Effector memory CD8-positive, alpha-beta T cell (primary cell): ENCODE data around the gene RNH1.
A peak's percentile ranks its signal among the peaks of the same experiment; 100 is the strongest.

ENCODE experiments used
- ATAC-seq: fragments of 150-1000 bp; cut with Tn5 transposase; replicated peaks from 2 replicates; pipeline ENCODE4 v1.10.0; 2021; ENCODE audit warnings: mild to moderate bottlenecking, moderate library complexity
- DNase-seq, 3 experiments: peaks; one replicate each; pipeline ENCODE4 v3.0.0; 2021
- H3K27ac Mint-ChIP-seq, 2 donors: one replicate each; pipeline ENCODE4 v1.8.0; 2022; ENCODE audit warnings: mild to moderate bottlenecking in 2 of 2, mixed read lengths in 2 of 2, moderate library complexity in 2 of 2
- H3K27me3 Mint-ChIP-seq, 2 donors: one replicate each; pipeline ENCODE4 v1.8.0; 2022; ENCODE audit warnings: mixed read lengths in 2 of 2
- H3K36me3 Mint-ChIP-seq: one replicate; pipeline ENCODE4 v1.8.0; 2022; ENCODE audit warnings: mild to moderate bottlenecking, moderate library complexity, mixed read lengths; ENCODE audit not compliant: insufficient read depth
- H3K4me1 Mint-ChIP-seq, 2 donors: one replicate each; pipeline ENCODE4 v1.8.0; 2022; ENCODE audit warnings: low read depth in 2 of 2, mixed read lengths in 2 of 2
- H3K4me3 Mint-ChIP-seq, 2 donors: one replicate each; pipeline ENCODE4 v1.8.0; 2022; ENCODE audit warnings: mild to moderate bottlenecking in 2 of 2, mixed read lengths in 2 of 2, moderate library complexity in 2 of 2
- H3K9me3 Mint-ChIP-seq, 2 donors: one replicate each; pipeline ENCODE4 v1.8.0; 2022; ENCODE audit warnings: mixed read lengths in 2 of 2

The RNH1 gene

DNA sequence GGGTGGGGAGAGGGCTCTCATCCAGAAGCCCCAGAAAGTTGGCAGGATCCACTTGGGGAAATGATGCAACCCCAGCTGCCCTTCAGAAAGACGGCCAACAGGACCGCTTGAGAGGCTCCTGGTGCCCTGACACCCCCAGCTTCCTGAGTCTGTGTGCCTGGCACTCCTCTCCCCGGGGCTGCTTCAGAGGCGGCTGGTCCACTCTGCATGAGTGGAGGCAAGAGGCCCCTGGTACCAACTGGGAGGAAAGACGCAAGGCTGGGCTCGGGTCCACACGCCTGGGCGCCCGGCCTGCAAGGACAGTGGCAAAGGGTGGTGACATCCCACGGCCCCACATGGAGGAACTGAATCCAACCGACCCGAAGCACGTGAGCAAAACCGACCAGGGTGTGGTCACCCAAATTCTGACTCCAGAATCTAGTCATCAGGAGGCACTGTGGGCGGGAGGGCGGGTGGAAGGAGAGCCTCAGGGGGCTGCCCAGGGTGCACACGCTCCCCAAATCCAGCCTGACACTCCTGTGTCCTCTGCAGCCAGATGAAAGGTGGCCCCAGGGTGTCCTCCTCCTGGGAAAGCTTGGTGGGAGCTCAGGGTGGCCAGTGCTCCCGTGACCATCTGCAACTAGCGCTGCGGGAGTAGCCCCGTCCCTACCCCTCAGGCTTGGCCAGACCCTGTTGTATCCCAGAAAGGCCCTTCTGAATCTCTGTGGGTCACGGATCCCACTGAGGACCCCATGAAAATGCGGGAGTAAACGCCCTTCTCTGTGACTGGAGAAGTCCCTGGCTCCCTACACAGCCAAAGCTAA lies 3.7 kb downstream of the RNH1 start:
- Mint-ChIP-seq H3K4me3 (peak overlapping the region in 1 of 2 donors; percentile 43), H3K36me3 (peaks cover 56% of the 10 kb centered on the region), H3K27me3 (no peaks in the 10 kb centered on the region), H3K27ac (peak overlapping the region; percentile 69 to 72), H3K4me1 (peaks cover 10 to 11% of the 10 kb centered on the region in 2 donors), H3K9me3 (no peaks in the 10 kb centered on the region)
- no peak for ATAC-seq
- DNase-seq = no peak

DNA sequence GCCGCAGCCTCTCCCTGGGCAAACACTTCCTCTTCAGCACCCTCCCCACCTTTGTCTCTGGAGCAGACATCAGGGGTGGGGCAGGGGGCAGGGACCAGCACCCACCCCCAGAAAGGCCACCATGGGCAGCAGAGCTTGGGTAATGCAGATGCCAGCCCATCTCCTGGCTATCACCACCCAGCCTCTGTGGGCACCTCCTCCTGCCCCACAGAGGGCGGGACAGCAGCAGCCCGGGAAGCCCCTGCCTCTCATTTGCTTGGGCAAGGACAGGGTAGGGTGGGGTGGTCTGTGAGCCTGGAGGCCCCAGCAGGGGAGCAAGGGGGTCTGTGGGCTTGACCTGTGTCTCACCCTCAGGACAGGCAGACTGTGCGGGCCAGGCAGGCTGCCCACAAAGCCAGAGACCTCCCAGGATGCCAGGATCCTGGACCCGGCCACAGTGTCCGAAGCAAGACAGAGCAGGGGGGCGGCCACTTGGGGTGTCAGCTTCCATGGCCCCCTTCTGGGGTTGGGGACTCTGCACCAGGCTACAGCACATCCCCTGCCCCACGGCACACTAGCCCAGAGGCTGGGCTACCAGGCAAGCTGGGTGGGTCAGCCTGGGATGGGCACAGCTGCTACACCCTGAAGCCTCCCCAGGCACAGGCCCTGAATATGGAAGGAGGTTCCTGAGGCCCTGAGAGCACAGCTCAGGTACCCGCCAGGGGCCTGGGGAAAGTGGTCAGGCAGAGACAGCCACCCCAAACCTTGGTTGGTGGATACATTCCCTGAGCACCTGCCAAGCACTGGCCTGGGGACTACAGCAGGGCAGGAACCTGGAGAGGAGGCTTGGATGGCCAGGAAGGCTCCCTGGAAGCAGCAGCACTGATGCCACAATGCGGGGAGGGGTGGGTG lies 4.5 kb downstream of the RNH1 start:
- DNase-seq = no peak
- H3K4me3 Mint-ChIP-seq = no peak overlapping the region
- peaks cover 11 to 13% of the 10 kb centered on the region in 2 donors for H3K4me1 Mint-ChIP-seq
- peak overlapping the region; percentile 15 to 69 for H3K27ac Mint-ChIP-seq
- H3K27me3 Mint-ChIP-seq = no peaks in the 10 kb centered on the region
- ATAC-seq = no peak
- peaks cover 53% of the 10 kb centered on the region for H3K36me3 Mint-ChIP-seq
- H3K9me3 Mint-ChIP-seq = no peaks in the 10 kb centered on the region

DNA sequence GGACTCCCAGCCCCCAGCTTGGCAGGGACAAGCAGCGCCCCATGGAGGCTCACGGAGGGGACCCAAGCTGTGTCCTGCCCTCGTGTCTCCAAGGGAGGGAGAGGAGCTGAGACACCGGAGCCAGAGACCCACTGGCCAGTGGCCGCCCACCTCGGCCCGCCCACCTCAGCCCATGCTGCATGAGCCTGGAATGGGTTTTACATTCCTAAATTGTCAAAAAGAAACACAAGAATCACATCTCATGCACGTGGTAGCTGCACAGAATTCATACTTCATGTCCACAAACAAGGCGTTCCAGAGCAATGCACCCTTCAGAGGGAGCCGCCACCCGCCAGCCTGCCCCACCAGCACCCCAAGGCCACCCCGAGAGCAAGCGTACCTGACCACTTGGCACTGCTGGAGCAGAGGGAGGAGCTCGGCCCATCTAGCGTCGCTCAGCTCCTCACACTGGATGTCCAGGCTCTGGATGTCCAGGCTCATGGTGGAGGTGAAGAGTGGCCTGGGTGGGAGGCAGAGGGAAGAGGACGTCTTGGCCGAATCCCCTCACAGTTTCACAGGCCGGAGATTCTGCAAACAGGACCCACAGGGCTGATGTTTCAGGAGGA lies 5.3 kb downstream of the RNH1 start:
- DNase-seq (no peak), ATAC-seq (no peak)
- H3K4me3 Mint-ChIP-seq = no peak overlapping the region
- no peaks in the 10 kb centered on the region for H3K27me3 Mint-ChIP-seq
- peak overlapping the region; percentile 69 for H3K27ac Mint-ChIP-seq
- H3K36me3 Mint-ChIP-seq = peaks cover 53% of the 10 kb centered on the region
- peaks cover 11 to 17% of the 10 kb centered on the region in 2 donors for H3K4me1 Mint-ChIP-seq
- no peaks in the 10 kb centered on the region for H3K9me3 Mint-ChIP-seq

DNA sequence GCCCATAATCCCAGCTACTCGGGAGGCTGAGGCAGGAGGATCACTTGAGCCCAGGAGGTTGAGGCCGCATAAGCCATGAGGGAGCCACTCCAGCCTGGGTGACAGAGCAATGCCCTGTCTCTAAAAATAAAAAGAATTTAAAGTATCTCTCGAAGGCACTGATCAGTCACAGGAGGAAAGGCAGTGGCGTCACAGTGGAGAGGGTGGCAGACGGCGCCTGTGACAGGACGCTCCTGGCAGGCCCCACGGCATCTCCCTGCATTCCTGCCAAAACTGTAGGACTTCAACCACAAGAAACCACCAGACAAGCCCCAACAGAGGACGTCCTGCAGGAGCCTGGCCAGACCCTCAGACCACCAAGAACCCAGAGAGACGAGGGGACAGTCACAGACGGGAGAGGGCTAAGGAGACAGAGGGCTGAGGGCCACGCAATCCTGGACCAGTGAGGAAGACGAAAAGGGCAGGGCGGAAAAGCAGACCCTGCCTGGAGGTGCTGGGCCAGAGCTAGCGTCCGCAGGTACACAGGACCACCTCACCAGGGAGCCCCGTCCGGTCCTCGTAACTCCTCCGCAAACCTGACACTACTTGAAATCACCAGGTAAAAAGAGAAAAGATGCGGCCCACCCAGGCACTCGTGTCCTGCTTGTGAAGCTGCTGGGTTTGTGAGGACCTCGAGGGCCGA lies 5.9 kb downstream of the RNH1 start:
- Mint-ChIP-seq H3K27ac (peak overlapping the region in 1 of 2 donors; percentile 69), H3K27me3 (no peaks in the 10 kb centered on the region), H3K9me3 (no peaks in the 10 kb centered on the region), H3K4me1 (peaks cover 6 to 15% of the 10 kb centered on the region in 2 donors), H3K36me3 (peaks cover 53% of the 10 kb centered on the region), H3K4me3 (no peak overlapping the region)
- no peak for ATAC-seq
- DNase-seq = no peak

DNA sequence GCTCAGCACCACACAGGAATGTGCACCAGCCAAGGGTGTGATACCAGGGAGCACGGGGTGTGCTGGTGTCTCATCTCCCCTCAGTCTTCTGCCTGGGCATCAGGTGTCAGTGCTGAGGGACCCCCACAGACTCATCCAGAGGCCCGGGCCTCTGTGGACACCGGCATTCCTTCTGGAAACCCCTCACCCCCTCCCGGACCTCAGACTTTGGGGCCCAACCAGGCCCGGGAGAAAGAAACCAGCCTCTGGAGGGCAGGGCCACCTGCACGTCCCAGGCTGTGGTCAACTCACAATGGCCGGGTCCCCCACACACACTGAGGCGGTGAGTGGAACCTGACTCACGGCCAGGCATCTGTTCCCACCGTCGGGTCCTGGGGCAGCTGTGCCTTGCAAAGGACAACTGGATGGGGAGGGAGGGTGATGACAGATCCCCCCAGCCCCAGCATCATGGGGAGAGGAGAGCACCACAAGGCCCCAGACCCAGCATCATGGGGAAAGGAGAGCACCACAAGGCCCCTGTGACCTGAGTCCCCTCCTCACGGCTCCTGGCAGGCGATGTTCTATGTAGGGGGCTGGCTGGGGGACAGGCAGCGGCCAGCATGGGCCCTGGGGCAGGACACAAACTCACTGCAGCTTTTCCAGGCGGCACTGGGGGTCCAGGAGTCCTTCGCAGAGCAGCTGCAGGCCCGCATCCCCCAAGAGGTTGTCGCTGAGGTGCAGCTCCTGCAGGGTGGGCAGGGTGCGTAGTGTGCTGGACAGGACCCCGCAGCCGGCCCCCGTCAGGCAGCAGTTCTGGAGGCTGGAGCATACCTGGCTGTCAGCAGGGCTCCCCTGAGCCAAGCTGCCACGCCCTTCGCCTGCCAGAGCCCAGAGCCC lies 7.6 kb downstream of the RNH1 start:
- H3K27me3 Mint-ChIP-seq = no peaks in the 10 kb centered on the region
- H3K4me1 Mint-ChIP-seq = peaks cover 4 to 13% of the 10 kb centered on the region in 2 donors
- H3K27ac Mint-ChIP-seq = peak overlapping the region in 1 of 2 donors; percentile 65
- no peaks in the 10 kb centered on the region for H3K9me3 Mint-ChIP-seq
- peaks cover 50% of the 10 kb centered on the region for H3K36me3 Mint-ChIP-seq
- no peak for ATAC-seq
- H3K4me3 Mint-ChIP-seq = no peak overlapping the region
- no peak for DNase-seq

DNA sequence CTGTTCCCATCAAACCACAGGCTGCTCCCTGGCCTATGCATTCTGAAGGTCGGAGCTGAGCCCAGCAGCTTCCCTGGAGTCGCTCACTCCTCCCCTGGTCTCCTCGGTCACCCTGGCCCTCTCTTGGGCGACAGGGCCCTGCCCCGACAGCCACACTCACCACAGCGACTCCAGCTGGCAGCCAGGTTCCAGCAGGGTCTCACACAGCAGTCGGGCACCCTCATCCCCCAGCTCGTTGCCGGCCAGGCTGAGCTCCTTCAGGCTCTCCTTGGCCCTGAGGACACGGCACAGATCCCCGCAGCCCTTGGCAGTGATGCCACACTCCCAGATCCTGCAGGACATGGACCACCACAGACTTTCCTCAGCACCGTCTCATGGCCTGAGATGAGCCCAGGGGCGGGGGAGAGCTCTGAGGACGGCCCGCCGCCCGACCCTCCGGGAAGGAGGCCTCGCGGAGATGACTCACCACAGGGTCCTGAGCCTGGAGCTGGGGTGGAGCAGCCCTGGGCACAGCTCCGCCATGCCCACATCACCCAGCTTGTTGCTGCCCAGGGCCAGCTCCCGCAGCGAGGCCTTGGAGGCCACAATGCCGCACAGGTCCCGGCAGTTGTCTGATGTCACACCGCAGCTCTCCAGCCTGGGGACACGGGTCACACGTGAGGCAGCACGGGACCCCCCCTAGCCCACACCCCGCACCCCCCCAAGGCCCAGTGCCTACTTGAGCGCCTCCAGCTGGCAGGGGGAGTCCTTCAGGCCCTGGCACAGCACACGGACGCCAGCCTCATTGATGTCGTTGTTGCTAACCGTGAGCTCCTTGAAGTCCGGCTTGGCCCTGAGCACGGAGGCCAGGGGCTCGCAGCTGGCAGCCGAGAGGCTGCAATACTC lies 8.5 kb downstream of the RNH1 start:
- Mint-ChIP-seq H3K27ac (peak overlapping the region in 1 of 2 donors; percentile 82), H3K4me1 (peaks cover 4 to 11% of the 10 kb centered on the region in 2 donors), H3K27me3 (no peaks in the 10 kb centered on the region), H3K4me3 (peak overlapping the region in 1 of 2 donors; percentile 4), H3K36me3 (peaks cover 52% of the 10 kb centered on the region), H3K9me3 (no peaks in the 10 kb centered on the region)
- ATAC-seq = no peak
- no peak for DNase-seq

DNA sequence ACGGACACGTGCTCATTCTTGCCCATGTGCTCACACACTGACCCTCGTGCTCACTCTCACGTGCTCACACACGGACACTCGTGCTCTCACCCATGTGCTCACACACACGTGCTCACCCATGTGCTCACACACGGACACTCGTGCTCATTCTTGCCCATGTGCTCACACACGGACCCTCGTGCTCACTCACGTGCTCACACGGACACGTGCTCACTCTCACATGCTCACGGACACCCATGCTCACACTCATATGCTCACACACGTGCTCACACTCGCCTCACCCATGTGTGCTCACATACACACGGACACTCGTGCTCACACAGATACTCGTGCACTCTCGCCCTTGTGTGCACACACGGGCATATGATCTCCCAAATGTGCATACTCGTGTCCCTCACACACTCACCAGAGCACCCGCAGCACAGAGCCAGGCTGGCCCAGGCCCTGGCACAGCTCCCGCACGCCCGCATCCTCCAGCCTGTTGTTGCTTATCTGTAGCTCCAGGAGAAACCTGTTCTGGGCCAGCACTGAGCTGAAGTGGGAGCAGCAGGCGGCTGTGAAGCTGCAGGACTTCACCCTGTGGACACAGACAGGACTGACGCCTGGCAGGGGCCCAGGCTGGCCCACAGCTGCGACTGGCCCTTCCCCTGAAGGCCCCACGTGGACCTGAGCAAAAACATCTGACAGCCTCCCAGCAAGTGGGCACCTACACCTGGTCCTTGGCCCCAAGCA lies 9.3 kb downstream of the RNH1 start:
- Mint-ChIP-seq H3K27ac (peak overlapping the region in 1 of 2 donors; percentile 82), H3K27me3 (no peaks in the 10 kb centered on the region), H3K36me3 (peaks cover 58% of the 10 kb centered on the region), H3K4me3 (no peak overlapping the region), H3K9me3 (no peaks in the 10 kb centered on the region), H3K4me1 (peaks cover 4 to 11% of the 10 kb centered on the region in 2 donors)
- DNase-seq (no peak), ATAC-seq (no peak)

DNA sequence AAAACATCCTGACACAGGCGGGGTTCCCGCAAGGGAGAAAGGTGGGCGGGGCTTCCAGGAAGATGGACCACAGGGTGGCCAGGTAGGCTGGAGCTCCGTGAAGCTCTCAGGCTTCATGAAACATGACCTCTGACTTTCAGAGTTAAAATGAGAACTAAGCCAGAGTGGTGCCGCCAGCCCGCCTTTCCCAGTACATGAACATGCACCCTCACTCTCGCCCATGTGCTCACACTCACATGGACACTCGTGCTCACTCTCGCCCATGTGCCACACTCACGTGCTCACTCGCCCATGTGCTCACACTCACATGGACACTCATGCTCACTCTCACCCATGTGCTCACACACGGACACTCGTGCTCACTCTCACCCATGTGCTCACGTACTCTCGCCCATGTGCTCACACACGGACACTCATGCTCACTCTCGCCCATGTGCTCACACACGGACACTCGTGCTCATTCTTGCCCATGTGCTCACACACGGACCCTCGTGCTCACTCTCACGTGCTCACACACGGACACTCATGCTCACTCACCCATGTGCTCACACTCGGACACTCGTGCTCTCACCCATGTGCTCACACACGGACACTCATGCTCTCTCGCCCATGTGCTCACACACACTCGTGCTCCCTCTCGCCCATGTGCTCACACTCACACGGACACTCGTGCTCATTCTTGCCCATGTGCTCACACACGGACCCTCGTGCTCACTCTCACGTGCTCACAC lies 10.0 kb downstream of the RNH1 start:
- H3K4me3 Mint-ChIP-seq = no peak overlapping the region
- H3K27me3 Mint-ChIP-seq = no peaks in the 10 kb centered on the region
- H3K9me3 Mint-ChIP-seq = no peaks in the 10 kb centered on the region
- H3K36me3 Mint-ChIP-seq = peaks cover 56% of the 10 kb centered on the region
- peak overlapping the region in 1 of 2 donors; percentile 82 for H3K27ac Mint-ChIP-seq
- peaks cover 4 to 10% of the 10 kb centered on the region in 2 donors for H3K4me1 Mint-ChIP-seq
- ATAC-seq (no peak), DNase-seq (no peak)

DNA sequence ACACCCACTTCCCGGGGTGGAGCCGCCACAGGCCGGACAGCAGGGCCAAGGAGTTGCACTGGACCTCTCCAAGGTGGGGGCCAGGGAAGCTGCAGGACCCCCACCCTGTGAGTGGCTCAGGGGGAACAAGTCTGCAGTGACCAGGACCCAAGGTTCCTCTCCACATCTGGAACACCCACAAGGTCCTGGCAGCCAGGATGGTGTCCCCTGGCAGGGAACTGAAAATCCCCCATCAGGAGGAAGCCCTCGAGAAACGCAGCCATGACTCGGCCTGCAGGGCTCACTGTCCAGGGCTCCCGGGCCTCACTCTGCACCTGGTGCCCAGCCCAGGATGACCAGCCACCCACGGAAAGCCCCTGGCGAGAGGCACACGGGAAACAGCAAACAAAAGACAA lies 11.5 kb downstream of the RNH1 start:
- DNase-seq (no peak), ATAC-seq (no peak)
- H3K4me1 Mint-ChIP-seq = peaks cover 4 to 7% of the 10 kb centered on the region in 2 donors
- peak overlapping the region in 1 of 2 donors; percentile 30 for H3K4me3 Mint-ChIP-seq
- peak overlapping the region in 1 of 2 donors; percentile 67 for H3K27ac Mint-ChIP-seq
- H3K9me3 Mint-ChIP-seq = no peaks in the 10 kb centered on the region
- H3K36me3 Mint-ChIP-seq = peaks cover 47% of the 10 kb centered on the region
- no peaks in the 10 kb centered on the region for H3K27me3 Mint-ChIP-seq

DNA sequence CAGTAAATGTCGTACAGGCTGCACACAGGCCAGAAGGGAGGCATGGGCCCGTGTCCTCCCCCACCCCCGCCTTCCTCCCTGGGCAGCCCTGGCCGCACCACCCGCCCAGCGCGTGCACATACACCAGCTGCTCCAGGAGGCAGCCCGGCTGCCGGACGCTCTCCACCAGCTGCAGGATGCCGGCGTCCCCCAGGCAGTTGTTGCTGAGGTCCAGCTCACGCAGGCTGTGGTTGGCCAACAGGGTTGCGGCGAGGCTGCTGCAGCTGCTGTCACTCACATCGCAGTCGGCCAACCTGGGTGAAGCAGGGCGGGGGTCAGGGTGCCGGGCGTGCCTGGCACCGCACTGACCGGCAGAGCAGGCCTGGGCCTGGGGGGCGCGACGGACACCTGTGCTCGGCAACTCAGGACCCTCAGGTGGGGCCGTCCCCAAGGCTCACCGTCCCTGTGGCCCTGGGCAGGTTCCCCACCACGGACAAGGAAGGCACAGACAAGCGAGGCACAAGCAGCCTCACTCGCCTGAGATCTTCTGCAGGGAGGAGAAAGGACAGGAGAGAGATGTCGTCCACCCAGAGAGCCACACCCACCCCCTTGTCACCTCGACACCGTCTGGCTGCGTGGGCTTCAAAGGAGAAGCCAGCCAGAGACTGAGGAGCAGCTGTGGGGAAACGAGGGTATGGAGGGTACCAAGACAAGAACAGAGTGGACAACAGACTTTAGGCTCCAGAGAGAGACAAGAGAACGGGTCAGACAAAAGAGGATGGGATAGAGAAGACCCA lies 12.1 kb downstream of the RNH1 start:
- H3K36me3 Mint-ChIP-seq = peaks cover 44% of the 10 kb centered on the region
- H3K4me1 Mint-ChIP-seq = peaks cover 4 to 7% of the 10 kb centered on the region in 2 donors
- no peak overlapping the region for H3K4me3 Mint-ChIP-seq
- no peak overlapping the region for H3K27ac Mint-ChIP-seq
- ATAC-seq (no peak), DNase-seq (no peak)
- no peaks in the 10 kb centered on the region for H3K9me3 Mint-ChIP-seq
- no peaks in the 10 kb centered on the region for H3K27me3 Mint-ChIP-seq
